H1 (cell line): ENCODE measurements around the gene MMP19. TPM values are rescaled to one million over a fixed set of nuclear protein-coding genes. Genes with fewer than 3 reads are reported as not detected.

ENCODE experiments used
- CBX5 ChIP-seq: fragments of 300-800, 300-1000 bp; sonication (generic); IDR thresholded peaks from 2 replicates; pipeline ENCODE4 v1.7.1; 2016; ENCODE audit warnings: antibody characterized with exemption, low read length, low read depth
- polyA plus RNA-seq, 7 experiments: library from polyadenylated mRNA; depleted of rRNA in 3 of 7; stranded (reverse) in 5 of 7; unstranded in 2 of 7; fragments of >200 nt in 5 of 7; fragments of 200-250 nt in 2 of 7; gene quantifications; 1 replicate in 5 of 7; 2 replicates in 1 of 7; 4 replicates in 1 of 7; pipeline versions ENCODE4 v1.2.1 to v1.2.3, GENCODE V29; 2011 to 2013; ENCODE audit warnings: missing spikeins in 2 of 7, mixed read lengths in 2 of 7
- total RNA-seq: library from RNA; stranded (reverse); fragmentation: NEBNext Ultra II Directional; extraction: Animal tissue kit (Norgen Biotek cat#: 25700); gene quantifications from 2 replicates; pipeline ENCODE4 v1.2.1, GENCODE V29; 2021

The MMP19 gene
- total and polyA plus RNA-seq, 2 of the 8 experiments (the other 6 are each of a cell fraction or from before 2014, with no cell fraction given): 2.7 to 3.3 TPM

GRCh38 chr12:55877824-55878223, 35.1 kb upstream of the MMP19 start (continued):
- TF ChIP-seq CBX5: no peak
